HuH-7.5 (cell line): Measurements from ENCODE around the gene ZSCAN1.

Source experiments
- DNase-seq: peaks from one replicate; pipeline ENCODE4 v3.0.0; 2011; ENCODE audit warnings: low spot score

ZSCAN1 gene

GRCh38 chr19:58084596-58085347 is 50.9 kb downstream of the ZSCAN1 start:
- no peak for DNase-seq

- DNase-seq, result no peak
Observed at GRCh38 chr19:58085348-58085875, 51.6 kb downstream of the ZSCAN1 start.

GRCh38 chr19:58086825-58087710 is 53.2 kb downstream of the ZSCAN1 start:
- no peak for DNase-seq

- no peak for DNase-seq
Observed at GRCh38 chr19:58088521-58089052, 54.8 kb downstream of the ZSCAN1 start.

GRCh38 chr19:58089846-58090245 is 56.0 kb downstream of the ZSCAN1 start:
- DNase-seq, result no peak

GRCh38 chr19:58091251-58091995 is 57.6 kb downstream of the ZSCAN1 start:
- no peak for DNase-seq

GRCh38 chr19:58093071-58093470 is 59.2 kb downstream of the ZSCAN1 start:
- DNase-seq, result no peak

GRCh38 chr19:58095328-58095727 is 61.5 kb downstream of the ZSCAN1 start:
- DNase-seq, result no peak

GRCh38 chr19:58096884-58097283 is 63.1 kb downstream of the ZSCAN1 start:
- DNase-seq, result no peak

GRCh38 chr19:58097349-58097748 is 63.5 kb downstream of the ZSCAN1 start:
- no peak for DNase-seq

GRCh38 chr19:58097781-58098681 is 64.2 kb downstream of the ZSCAN1 start, which contains the start of gene ZSCAN18:
ZSCAN18 (minus strand) TSS chr19:58098231; CDS start chr19:58090267, 7,964 bp downstream.
- DNase-seq, result peak; percentile 88

- DNase-seq, result no peak
Observed at GRCh38 chr19:58098682-58098998, 64.8 kb downstream of the ZSCAN1 start.
